ENCODE data around the gene TBCD.

Gene TBCD

GRCh38 chr17:82965371-82965770, 213.5 kb downstream of the TBCD start:
- ChIA-PET CTCF (no interaction called here), POLR2A (no interaction called here)
- Histone ChIP-seq H3K4me3 (ENCODE audit: low read depth, low read length) (no peak overlapping the region), H3K27ac (ENCODE audit: extremely low read depth, low read depth, low read length) (no peak overlapping the region), H3K4me1 (ENCODE audit: control insufficient read depth, insufficient read depth, low read length) (no peaks in the 10 kb centered on the region), H3K9me3 (ENCODE audit: control insufficient read depth, insufficient read depth, low read depth, low read length) (no peaks in the 10 kb centered on the region), H3K36me3 (ENCODE audit: control insufficient read depth in 2 of 2, insufficient read depth in 1 of 2, low read length in 2 of 2) (no peaks in the 10 kb centered on the region)
- TF ChIP-seq, protein P1, sequence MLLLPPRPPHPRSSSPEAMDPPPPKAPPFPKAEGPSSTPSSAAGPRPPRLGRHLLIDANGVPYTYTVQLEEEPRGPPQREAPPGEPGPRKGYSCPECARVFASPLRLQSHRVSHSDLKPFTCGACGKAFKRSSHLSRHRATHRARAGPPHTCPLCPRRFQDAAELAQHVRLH (tag by site-specific recombination; IDR thresholded peaks at IDR 0.05): no peak
- TF ChIP-seq ZNF433 (tag by site-specific recombination; IDR thresholded peaks at IDR 0.05; ENCODE audit: low read depth) (no peak), ZSCAN30 (tag by site-specific recombination; IDR thresholded peaks at IDR 0.05) (no peak), ZNF184 (tag by site-specific recombination; IDR thresholded peaks at IDR 0.05) (no peak), ZNF645 (tag by site-specific recombination; IDR thresholded peaks at IDR 0.05) (no peak), ZNF501 (tag by site-specific recombination; IDR thresholded peaks at IDR 0.05) (no peak), ZNF560 (tag by site-specific recombination; IDR thresholded peaks at IDR 0.05; ENCODE audit: borderline replicate concordance) (no peak)

GRCh38 chr17:82966415-82966814, 214.6 kb downstream of the TBCD start:
- Histone ChIP-seq H3K4me3 (ENCODE audit: low read depth, low read length) (no peak overlapping the region), H3K9me3 (ENCODE audit: control insufficient read depth, insufficient read depth, low read depth, low read length) (no peaks in the 10 kb centered on the region), H3K4me1 (ENCODE audit: control insufficient read depth, insufficient read depth, low read length) (no peaks in the 10 kb centered on the region), H3K27ac (ENCODE audit: extremely low read depth, low read depth, low read length) (no peak overlapping the region), H3K36me3 (ENCODE audit: control insufficient read depth in 2 of 2, insufficient read depth in 1 of 2, low read length in 2 of 2) (no peaks in the 10 kb centered on the region)
- TF ChIP-seq ZNF571 (tag by site-specific recombination; IDR thresholded peaks at IDR 0.05) (no peak), YY2 (tag by site-specific recombination; IDR thresholded peaks at IDR 0.05) (no peak), ZNF350 (tag by site-specific recombination; IDR thresholded peaks at IDR 0.05) (no peak), FEZF1 (tag by site-specific recombination; IDR thresholded peaks at IDR 0.05) (no peak), ZNF341 (tag by site-specific recombination; IDR thresholded peaks at IDR 0.05; ENCODE audit: low read depth) (no peak), ZNF266 (tag by site-specific recombination; IDR thresholded peaks at IDR 0.05; ENCODE audit: low read depth) (no peak), PRDM10 (tag by site-specific recombination; IDR thresholded peaks at IDR 0.05) (no peak), ZNF777 (tag by site-specific recombination; IDR thresholded peaks at IDR 0.05; ENCODE audit: borderline replicate concordance) (no peak), ZNF529 (tag by site-specific recombination; IDR thresholded peaks at IDR 0.05; ENCODE audit: insufficient replicate concordance) (no peak)
- TF ChIP-seq, protein P2, sequence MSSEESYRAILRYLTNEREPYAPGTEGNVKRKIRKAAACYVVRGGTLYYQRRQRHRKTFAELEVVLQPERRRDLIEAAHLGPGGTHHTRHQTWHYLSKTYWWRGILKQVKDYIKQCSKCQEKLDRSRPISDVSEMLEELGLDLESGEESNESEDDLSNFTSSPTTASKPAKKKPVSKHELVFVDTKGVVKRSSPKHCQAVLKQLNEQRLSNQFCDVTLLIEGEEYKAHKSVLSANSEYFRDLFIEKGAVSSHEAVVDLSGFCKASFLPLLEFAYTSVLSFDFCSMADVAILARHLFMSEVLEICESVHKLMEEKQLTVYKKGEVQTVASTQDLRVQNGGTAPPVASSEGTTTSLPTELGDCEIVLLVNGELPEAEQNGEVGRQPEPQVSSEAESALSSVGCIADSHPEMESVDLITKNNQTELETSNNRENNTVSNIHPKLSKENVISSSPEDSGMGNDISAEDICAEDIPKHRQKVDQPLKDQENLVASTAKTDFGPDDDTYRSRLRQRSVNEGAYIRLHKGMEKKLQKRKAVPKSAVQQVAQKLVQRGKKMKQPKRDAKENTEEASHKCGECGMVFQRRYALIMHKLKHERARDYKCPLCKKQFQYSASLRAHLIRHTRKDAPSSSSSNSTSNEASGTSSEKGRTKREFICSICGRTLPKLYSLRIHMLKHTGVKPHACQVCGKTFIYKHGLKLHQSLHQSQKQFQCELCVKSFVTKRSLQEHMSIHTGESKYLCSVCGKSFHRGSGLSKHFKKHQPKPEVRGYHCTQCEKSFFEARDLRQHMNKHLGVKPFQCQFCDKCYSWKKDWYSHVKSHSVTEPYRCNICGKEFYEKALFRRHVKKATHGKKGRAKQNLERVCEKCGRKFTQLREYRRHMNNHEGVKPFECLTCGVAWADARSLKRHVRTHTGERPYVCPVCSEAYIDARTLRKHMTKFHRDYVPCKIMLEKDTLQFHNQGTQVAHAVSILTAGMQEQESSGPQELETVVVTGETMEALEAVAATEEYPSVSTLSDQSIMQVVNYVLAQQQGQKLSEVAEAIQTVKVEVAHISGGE (tag by site-specific recombination; conservative IDR thresholded peaks at IDR 0.05; ENCODE audit: low read depth): no peak
- TF ChIP-seq, protein P3, sequence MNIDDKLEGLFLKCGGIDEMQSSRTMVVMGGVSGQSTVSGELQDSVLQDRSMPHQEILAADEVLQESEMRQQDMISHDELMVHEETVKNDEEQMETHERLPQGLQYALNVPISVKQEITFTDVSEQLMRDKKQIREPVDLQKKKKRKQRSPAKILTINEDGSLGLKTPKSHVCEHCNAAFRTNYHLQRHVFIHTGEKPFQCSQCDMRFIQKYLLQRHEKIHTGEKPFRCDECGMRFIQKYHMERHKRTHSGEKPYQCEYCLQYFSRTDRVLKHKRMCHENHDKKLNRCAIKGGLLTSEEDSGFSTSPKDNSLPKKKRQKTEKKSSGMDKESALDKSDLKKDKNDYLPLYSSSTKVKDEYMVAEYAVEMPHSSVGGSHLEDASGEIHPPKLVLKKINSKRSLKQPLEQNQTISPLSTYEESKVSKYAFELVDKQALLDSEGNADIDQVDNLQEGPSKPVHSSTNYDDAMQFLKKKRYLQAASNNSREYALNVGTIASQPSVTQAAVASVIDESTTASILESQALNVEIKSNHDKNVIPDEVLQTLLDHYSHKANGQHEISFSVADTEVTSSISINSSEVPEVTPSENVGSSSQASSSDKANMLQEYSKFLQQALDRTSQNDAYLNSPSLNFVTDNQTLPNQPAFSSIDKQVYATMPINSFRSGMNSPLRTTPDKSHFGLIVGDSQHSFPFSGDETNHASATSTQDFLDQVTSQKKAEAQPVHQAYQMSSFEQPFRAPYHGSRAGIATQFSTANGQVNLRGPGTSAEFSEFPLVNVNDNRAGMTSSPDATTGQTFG (tag by site-specific recombination; IDR thresholded peaks at IDR 0.05; ENCODE audit: borderline replicate concordance): no peak
- ChIA-PET POLR2A (no interaction called here), CTCF (interaction anchor here (0.6 kb wide), 1 partner anchor 84 kb away, joined by 3 read pairs; no protein-coding TSS in a partner anchor)

All from HEK293 (cell line).